Thyroid gland (tissue), 4 donors: ENCODE results near the gene CPSF3.

ENCODE experiments used
- CTCF ChIP-seq, 6 experiments: fragments of 200-600 bp in 3 of 6; fragments of 450-650 bp in 3 of 6; sonication (generic) in 3 of 6; IDR thresholded peaks; one replicate each; pipeline ENCODE4 v1.5.1; 2016 to 2019; ENCODE audit warnings: antibody characterized with exemption in 6 of 6, mild to moderate bottlenecking in 2 of 6, inconsistent platforms in 1 of 6, moderate library complexity in 1 of 6
- POLR2A ChIP-seq, 2 donors: fragments of 450-650 bp; IDR thresholded peaks; one replicate each; pipeline ENCODE4 v1.6.1; 2017; ENCODE audit warnings: antibody characterized with exemption in 2 of 2, mild to moderate bottlenecking in 2 of 2, moderate library complexity in 1 of 2

- TF ChIP-seq CTCF (IDR thresholded peaks at IDR 0.05) (no peak), POLR2A (IDR thresholded peaks at IDR 0.05) (no peak)
Measured at GRCh38 chr2:9430316-9431293, 7.2 kb downstream of the CPSF3 start.
